Stimulated activated memory B cell treated with anti-CD40 and anti-IgM and Interleukin-4, amounts not matched to agents 10 μg/mL and 1 μg/mL and 100 μg/mL, for 72 hours (primary cell): ENCODE data around the gene ARVCF.

Experiments
- ATAC-seq: fragments of 150-1000 bp; cut with Tn5 transposase; 2 replicates; pipeline ENCODE4 v1.10.0; 2021
- H3K27ac Mint-ChIP-seq: one replicate; pipeline ENCODE4 v1.8.0; 2022; ENCODE audit warnings: mild to moderate bottlenecking, mixed read lengths
- H3K27me3 Mint-ChIP-seq: one replicate; pipeline ENCODE4 v1.8.0; 2022; ENCODE audit warnings: mixed read lengths
- H3K36me3 Mint-ChIP-seq: one replicate; pipeline ENCODE4 v1.8.0; 2022; ENCODE audit warnings: mixed read lengths
- H3K4me1 Mint-ChIP-seq: one replicate; pipeline ENCODE4 v1.8.0; 2022; ENCODE audit warnings: mixed read lengths
- H3K4me3 Mint-ChIP-seq: one replicate; pipeline ENCODE4 v1.8.0; 2022; ENCODE audit warnings: mild to moderate bottlenecking, moderate library complexity, mixed read lengths
- H3K9me3 Mint-ChIP-seq: one replicate; pipeline ENCODE4 v1.8.0; 2022; ENCODE audit warnings: mixed read lengths

ARVCF gene

GRCh38 chr22:20040327-20041200 lies 23.9 kb upstream of the ARVCF start:
- Mint-ChIP-seq H3K9me3 (no peaks in the 10 kb centered on the region), H3K27me3 (no peaks in the 10 kb centered on the region), H3K27ac (no peak overlapping the region), H3K4me3 (no peak overlapping the region), H3K4me1 (peaks cover 29% of the 10 kb centered on the region), H3K36me3 (peaks cover 36% of the 10 kb centered on the region)
- no peak for ATAC-seq

GRCh38 chr22:20039683-20040325 lies 23.2 kb upstream of the ARVCF start:
- no peak for ATAC-seq
- H3K27me3 Mint-ChIP-seq = no peaks in the 10 kb centered on the region

GRCh38 chr22:20038574-20038973 lies 22.0 kb upstream of the ARVCF start:
- H3K4me1 Mint-ChIP-seq = peaks cover 49% of the 10 kb centered on the region
- no peak overlapping the region for H3K4me3 Mint-ChIP-seq
- peak overlapping the region; percentile 80 for H3K27ac Mint-ChIP-seq
- H3K36me3 Mint-ChIP-seq = peaks cover 35% of the 10 kb centered on the region
- ATAC-seq = no peak
- no peaks in the 10 kb centered on the region for H3K27me3 Mint-ChIP-seq
- H3K9me3 Mint-ChIP-seq = peaks cover 5% of the 10 kb centered on the region

More at GRCh38 chr22:20039683-20040325, 23.2 kb upstream of the ARVCF start:
- Mint-ChIP-seq H3K4me3 (no peak overlapping the region), H3K27ac (no peak overlapping the region), H3K36me3 (peaks cover 40% of the 10 kb centered on the region), H3K4me1 (peaks cover 36% of the 10 kb centered on the region), H3K9me3 (peaks cover 5% of the 10 kb centered on the region)

- Mint-ChIP-seq H3K27me3 (no peaks in the 10 kb centered on the region), H3K4me1 (peaks cover 52% of the 10 kb centered on the region), H3K4me3 (peak overlapping the region; percentile 11), H3K27ac (peak overlapping the region; percentile 80), H3K36me3 (peaks cover 27% of the 10 kb centered on the region), H3K9me3 (peaks cover 5% of the 10 kb centered on the region)
- peak; percentile 82 for ATAC-seq
Observed at GRCh38 chr22:20037419-20037818, 20.8 kb upstream of the ARVCF start.

GRCh38 chr22:20036535-20037392 lies 20.1 kb upstream of the ARVCF start:
- Mint-ChIP-seq H3K27ac (peak overlapping the region; percentile 80), H3K9me3 (peaks cover 5% of the 10 kb centered on the region), H3K27me3 (no peaks in the 10 kb centered on the region), H3K4me3 (peak overlapping the region; percentile 28), H3K36me3 (peaks cover 27% of the 10 kb centered on the region), H3K4me1 (peaks cover 59% of the 10 kb centered on the region)
- no peak for ATAC-seq

GRCh38 chr22:20036084-20036482 lies 19.5 kb upstream of the ARVCF start:
- Mint-ChIP-seq H3K36me3 (peaks cover 27% of the 10 kb centered on the region), H3K4me1 (peaks cover 66% of the 10 kb centered on the region), H3K27ac (peak overlapping the region; percentile 62), H3K9me3 (peaks cover 5% of the 10 kb centered on the region), H3K27me3 (no peaks in the 10 kb centered on the region), H3K4me3 (no peak overlapping the region)
- ATAC-seq = no peak

- ATAC-seq = no peak
- peaks cover 27% of the 10 kb centered on the region for H3K36me3 Mint-ChIP-seq
- peak overlapping the region; percentile 62 for H3K27ac Mint-ChIP-seq
- H3K27me3 Mint-ChIP-seq = no peaks in the 10 kb centered on the region
- no peak overlapping the region for H3K4me3 Mint-ChIP-seq
- H3K4me1 Mint-ChIP-seq = peaks cover 67% of the 10 kb centered on the region
- peaks cover 5% of the 10 kb centered on the region for H3K9me3 Mint-ChIP-seq
Observed at GRCh38 chr22:20035375-20036083, 18.9 kb upstream of the ARVCF start.

GRCh38 chr22:20034143-20034542 lies 17.5 kb upstream of the ARVCF start:
- no peak for ATAC-seq
- no peaks in the 10 kb centered on the region for H3K27me3 Mint-ChIP-seq
- peaks cover 27% of the 10 kb centered on the region for H3K36me3 Mint-ChIP-seq
- peak overlapping the region; percentile 62 for H3K27ac Mint-ChIP-seq
- peaks cover 76% of the 10 kb centered on the region for H3K4me1 Mint-ChIP-seq
- no peak overlapping the region for H3K4me3 Mint-ChIP-seq
- H3K9me3 Mint-ChIP-seq = peaks cover 5% of the 10 kb centered on the region

GRCh38 chr22:20033045-20033706 lies 16.6 kb upstream of the ARVCF start:
- ATAC-seq = no peak
- Mint-ChIP-seq H3K27ac (peak overlapping the region; percentile 62), H3K4me1 (peaks cover 78% of the 10 kb centered on the region), H3K27me3 (no peaks in the 10 kb centered on the region), H3K9me3 (peaks cover 5% of the 10 kb centered on the region), H3K36me3 (peaks cover 27% of the 10 kb centered on the region), H3K4me3 (no peak overlapping the region)

GRCh38 chr22:20032407-20032991 lies 15.9 kb upstream of the ARVCF start:
- no peak for ATAC-seq
- Mint-ChIP-seq H3K27ac (peak overlapping the region; percentile 67), H3K4me1 (peaks cover 71% of the 10 kb centered on the region), H3K27me3 (no peaks in the 10 kb centered on the region), H3K36me3 (peaks cover 21% of the 10 kb centered on the region), H3K9me3 (peaks cover 5% of the 10 kb centered on the region), H3K4me3 (no peak overlapping the region)

GRCh38 chr22:20031732-20032406 lies 15.2 kb upstream of the ARVCF start:
- Mint-ChIP-seq H3K27ac (peak overlapping the region; percentile 67), H3K4me3 (peak overlapping the region; percentile 2), H3K4me1 (peaks cover 70% of the 10 kb centered on the region), H3K36me3 (peaks cover 19% of the 10 kb centered on the region), H3K27me3 (no peaks in the 10 kb centered on the region), H3K9me3 (peaks cover 5% of the 10 kb centered on the region)
- ATAC-seq = peak; percentile 76

- Mint-ChIP-seq H3K27me3 (no peaks in the 10 kb centered on the region), H3K4me3 (no peak overlapping the region), H3K9me3 (no peaks in the 10 kb centered on the region), H3K27ac (no peak overlapping the region), H3K4me1 (peaks cover 70% of the 10 kb centered on the region), H3K36me3 (peaks cover 22% of the 10 kb centered on the region)
- no peak for ATAC-seq
Observed at GRCh38 chr22:20029550-20030225, 13.1 kb upstream of the ARVCF start.
